Thyroid gland (tissue), 4 donors: ENCODE measurements around the gene OSBPL5. TPM values are rescaled to one million over a fixed set of nuclear protein-coding genes. Genes with fewer than 3 reads are reported as not detected.

ENCODE experiments used
- DNase-seq, 2 donors: peaks; one replicate each; pipeline ENCODE4 v3.0.0-alpha.2; 2019
- H3K27ac ChIP-seq, 3 donors: fragments of 200-600 bp; sonication (generic); 1 replicate in 2 of 3; 2 replicates in 1 of 3; pipeline ENCODE4 v1.5.1; 2016 to 2019; ENCODE audit warnings: mild to moderate bottlenecking in 1 of 3, moderate library complexity in 1 of 3
- H3K27me3 ChIP-seq: fragments of 200-600 bp; sonication (generic); one replicate; pipeline ENCODE4 v1.5.1; 2019
- H3K36me3 ChIP-seq, 2 donors: fragments of 200-600 bp; sonication (generic); one replicate each; pipeline ENCODE4 v1.5.1; 2016 to 2019
- H3K4me1 ChIP-seq, 2 donors: fragments of 200-600 bp; sonication (generic); one replicate each; pipeline ENCODE4 v1.5.1; 2017 to 2019
- H3K4me3 ChIP-seq, 3 donors: fragments of 200-600 bp; sonication (generic); replicated peaks in 1 of 3; 1 replicate in 2 of 3; 2 replicates in 1 of 3; pipeline ENCODE4 v1.5.1; 2016; ENCODE audit warnings: mild to moderate bottlenecking in 1 of 3
- H3K9me3 ChIP-seq: fragments of 200-600 bp; sonication (generic); one replicate; pipeline ENCODE4 v1.5.1; 2017
- POLR2A ChIP-seq, 2 donors: fragments of 450-650 bp; IDR thresholded peaks; one replicate each; pipeline ENCODE4 v1.6.1; 2017; ENCODE audit warnings: antibody characterized with exemption in 2 of 2, mild to moderate bottlenecking in 2 of 2, moderate library complexity in 1 of 2
- WGBS, 2 donors: methylation state at CpG; one replicate each; pipeline ENCODE4 v1.1.5; 2017; 5-methylcytosine and 5-hydroxymethylcytosine counted together
- intact Hi-C: fragments of 100-400 bp; cut with DNase I; formaldehyde crosslinking; loops from one replicate; pipeline ENCODE4 v1.15.1; 2023
- total RNA-seq, 4 donors: library from RNA; depleted of rRNA; stranded (reverse); fragments of >200 nt; gene quantifications; one replicate each; pipeline ENCODE4 v1.2.3, GENCODE V29; 2016
- TF ChIP-seq, protein P1 (sequence below), 6 experiments: fragments of 200-600 bp in 3 of 6; fragments of 450-650 bp in 3 of 6; sonication (generic) in 3 of 6; IDR thresholded peaks; one replicate each; pipeline ENCODE4 v1.5.1; 2016 to 2019; ENCODE audit warnings: antibody characterized with exemption in 6 of 6, mild to moderate bottlenecking in 2 of 6, inconsistent platforms in 1 of 6, moderate library complexity in 1 of 6

Gene OSBPL5
- total RNA-seq, 4 donors from 2014 or later, result 24.2 to 46.7 (median 34.4) TPM

DNA sequence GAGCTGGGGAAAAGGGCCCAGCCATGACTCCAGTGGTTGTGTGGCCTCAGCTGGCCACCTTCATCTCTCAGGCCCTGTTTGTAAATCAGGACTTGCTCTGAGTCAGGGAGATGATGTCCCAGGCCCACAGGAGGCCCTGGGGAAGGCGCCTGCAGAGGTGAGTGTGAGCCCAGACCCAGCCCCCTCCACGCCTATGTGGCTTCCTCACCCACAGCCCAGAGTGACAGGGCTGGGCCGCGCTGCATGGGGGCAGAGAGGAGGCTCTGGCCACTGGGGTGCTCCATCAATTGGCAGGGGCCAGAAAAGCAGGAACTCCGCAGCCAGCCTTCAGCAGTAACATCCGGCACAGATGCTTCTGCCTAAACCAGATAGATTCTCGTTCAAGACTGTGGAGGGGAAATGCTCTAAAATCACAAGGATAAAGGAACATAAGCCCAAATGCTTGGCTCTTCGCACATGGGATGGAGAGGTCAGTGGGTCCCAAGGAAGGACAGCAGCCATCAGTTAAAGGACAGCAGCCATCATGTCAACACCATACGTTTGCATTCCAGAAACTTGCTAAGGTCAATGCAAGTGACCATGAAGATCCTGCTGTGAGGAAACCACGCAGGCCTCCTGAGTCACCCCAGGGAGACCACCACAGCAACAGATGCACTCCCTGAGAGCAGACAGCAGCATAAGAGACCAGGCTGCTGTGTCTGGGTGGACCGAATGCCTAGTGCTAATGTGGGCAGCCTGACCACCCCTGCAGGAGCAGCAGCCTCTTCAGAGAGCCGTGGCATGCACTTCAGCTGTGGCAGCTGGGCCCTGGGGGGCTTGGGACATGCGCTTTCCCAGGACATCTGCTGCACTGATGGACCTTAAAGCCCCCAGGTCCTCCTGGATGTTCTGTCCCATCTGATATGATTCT, 28.3 kb downstream of the OSBPL5 start:
- Histone ChIP-seq H3K4me1 (no peaks in the 10 kb centered on the region), H3K36me3 (no peaks in the 10 kb centered on the region), H3K27me3 (no peaks in the 10 kb centered on the region), H3K4me3 (no peak overlapping the region), H3K27ac (no peak overlapping the region), H3K9me3 (no peaks in the 10 kb centered on the region)
- DNase-seq, result no peak
- intact Hi-C loops, result no loop called here
- WGBS, 2 donors, result 94 to 96% methylated on average over 9 to 13 of the region's 13 CpGs
- TF ChIP-seq POLR2A (IDR thresholded peaks at IDR 0.05), result no peak
- TF ChIP-seq, protein P1, sequence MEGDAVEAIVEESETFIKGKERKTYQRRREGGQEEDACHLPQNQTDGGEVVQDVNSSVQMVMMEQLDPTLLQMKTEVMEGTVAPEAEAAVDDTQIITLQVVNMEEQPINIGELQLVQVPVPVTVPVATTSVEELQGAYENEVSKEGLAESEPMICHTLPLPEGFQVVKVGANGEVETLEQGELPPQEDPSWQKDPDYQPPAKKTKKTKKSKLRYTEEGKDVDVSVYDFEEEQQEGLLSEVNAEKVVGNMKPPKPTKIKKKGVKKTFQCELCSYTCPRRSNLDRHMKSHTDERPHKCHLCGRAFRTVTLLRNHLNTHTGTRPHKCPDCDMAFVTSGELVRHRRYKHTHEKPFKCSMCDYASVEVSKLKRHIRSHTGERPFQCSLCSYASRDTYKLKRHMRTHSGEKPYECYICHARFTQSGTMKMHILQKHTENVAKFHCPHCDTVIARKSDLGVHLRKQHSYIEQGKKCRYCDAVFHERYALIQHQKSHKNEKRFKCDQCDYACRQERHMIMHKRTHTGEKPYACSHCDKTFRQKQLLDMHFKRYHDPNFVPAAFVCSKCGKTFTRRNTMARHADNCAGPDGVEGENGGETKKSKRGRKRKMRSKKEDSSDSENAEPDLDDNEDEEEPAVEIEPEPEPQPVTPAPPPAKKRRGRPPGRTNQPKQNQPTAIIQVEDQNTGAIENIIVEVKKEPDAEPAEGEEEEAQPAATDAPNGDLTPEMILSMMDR (IDR thresholded peaks at IDR 0.05), result no peak

DNA sequence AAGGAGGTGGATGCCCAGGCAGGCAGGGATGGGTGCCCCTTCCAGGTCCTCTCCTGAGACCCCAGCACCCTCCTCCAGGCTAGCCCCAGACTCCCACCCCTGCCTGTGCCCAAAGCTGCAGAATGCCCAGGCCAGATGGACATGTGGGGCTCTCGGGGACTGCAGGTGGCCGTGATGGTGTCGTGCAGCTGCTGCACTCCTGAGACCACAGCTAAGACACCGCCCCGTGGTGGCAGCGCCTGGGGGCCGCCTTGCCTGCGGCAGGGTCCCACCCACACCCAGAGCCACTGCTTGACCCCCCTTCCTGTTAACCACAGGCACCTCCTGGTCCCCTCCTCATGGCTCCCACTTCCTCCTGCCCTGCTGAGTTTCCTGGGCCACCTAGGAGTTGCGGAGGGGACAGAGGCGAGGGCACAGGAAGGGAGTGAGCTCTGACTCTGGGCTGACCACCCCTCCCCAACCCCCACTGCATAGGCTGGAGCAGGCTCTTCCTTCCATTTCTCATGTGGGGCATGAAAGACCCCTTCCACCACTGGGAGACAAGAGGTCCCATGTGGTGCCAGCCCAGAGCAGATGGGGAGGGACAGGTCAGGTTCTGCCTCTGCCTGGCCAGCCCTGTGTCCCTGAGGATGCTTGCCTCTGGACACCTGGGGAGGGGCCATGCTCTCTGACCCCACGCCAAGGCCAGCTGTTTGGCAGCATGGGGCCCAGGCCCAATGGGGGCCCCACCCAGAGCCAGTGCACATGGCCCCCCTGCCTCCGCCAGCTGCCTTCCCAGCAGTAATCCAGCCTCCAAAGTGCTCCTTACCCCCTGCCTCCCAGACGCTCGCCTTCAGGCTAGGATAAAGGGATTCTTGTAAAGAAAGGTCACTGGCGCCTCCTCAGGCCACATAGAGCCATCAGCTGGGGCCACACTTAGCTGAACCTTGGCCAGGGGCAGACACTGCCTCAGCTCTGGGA, 29.3 kb downstream of the OSBPL5 start:
- H3K27ac ChIP-seq, result no peak overlapping the region
- intact Hi-C loops, result no loop called here
- no peaks in the 10 kb centered on the region for H3K27me3 ChIP-seq
- WGBS, 2 donors, result 83 to 94% methylated on average over 6 to 8 of the region's 15 CpGs
- DNase-seq, result no peak
- no peak overlapping the region for H3K4me3 ChIP-seq
- no peaks in the 10 kb centered on the region for H3K9me3 ChIP-seq
- no peaks in the 10 kb centered on the region for H3K36me3 ChIP-seq
- TF ChIP-seq, protein P1 (IDR thresholded peaks at IDR 0.05), result no peak
- no peak for TF ChIP-seq POLR2A (IDR thresholded peaks at IDR 0.05)
- peaks cover 0 to 2% of the 10 kb centered on the region in 2 donors for H3K4me1 ChIP-seq

DNA sequence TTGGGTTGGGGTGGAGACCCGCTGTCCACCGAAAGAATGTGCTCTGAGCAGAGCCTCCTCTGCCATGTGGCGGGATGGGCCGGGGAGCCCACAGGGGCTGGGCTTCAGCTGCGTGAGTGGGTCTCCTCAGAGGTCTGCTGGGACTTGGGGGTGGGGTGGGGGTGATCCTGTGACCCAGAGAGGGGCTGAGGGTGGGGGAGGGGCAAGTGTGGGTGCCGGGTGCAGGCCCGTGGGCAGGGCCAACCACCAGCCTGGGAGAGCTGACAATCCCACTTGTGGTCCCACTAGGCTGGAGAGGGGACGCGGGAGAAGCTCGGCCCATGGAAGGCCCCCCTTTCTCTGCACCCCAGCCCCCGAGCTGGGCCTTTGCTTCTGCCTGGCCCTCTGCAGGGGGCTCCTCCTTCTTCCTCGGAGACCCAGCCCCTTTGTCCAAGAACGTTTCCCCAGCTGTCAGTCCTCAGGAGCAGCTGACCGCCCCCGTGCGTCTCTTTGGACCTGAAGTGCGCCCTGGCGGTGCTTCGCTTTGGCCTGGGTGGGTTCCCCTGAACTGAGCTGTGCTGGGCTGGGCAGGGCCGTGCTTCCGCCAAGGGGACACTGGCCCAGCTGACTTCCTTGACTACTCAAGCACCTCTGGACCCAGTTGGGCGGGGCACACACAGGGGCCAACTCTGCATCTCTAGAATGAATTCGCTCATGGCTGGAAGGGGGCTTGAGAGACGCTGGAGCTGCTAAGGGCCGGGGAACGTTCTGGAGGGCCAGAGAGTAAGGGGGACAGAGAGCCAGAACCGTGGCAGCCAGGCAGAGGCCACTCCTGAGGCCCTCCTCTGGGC, 30.2 kb downstream of the OSBPL5 start:
- Histone ChIP-seq H3K27ac (no peak overlapping the region), H3K9me3 (no peaks in the 10 kb centered on the region), H3K4me3 (no peak overlapping the region), H3K27me3 (no peaks in the 10 kb centered on the region), H3K36me3 (no peaks in the 10 kb centered on the region), H3K4me1 (peaks cover 0 to 6% of the 10 kb centered on the region in 2 donors)
- no peak for DNase-seq
- intact Hi-C loops, result no loop called here
- WGBS, 2 donors, result 68 to 92% methylated on average over 11 to 22 of the region's 27 CpGs
- no peak for TF ChIP-seq POLR2A (IDR thresholded peaks at IDR 0.05)
- TF ChIP-seq, protein P1 (IDR thresholded peaks at IDR 0.05), result no peak

DNA sequence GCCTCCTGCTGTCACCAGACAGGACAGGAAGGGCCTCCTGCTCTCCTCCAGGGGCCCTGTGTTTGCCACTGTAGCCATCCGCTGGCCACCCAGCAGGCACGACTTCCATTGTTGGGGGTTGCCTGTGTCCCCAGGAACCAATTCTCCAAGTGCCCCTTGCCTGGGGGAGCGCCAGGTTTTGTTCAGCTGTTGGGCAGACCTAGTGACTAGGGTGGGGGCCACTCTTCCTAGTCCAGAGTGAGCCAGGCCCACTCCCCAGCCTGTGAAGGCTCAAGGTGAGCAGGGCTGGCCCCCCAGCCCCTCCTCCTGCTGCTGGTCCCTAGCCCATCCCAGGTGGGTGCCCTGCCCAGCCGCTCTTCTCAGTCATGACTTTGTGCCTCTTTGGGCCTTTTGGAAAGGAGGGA, 30.9 kb downstream of the OSBPL5 start:
- TF ChIP-seq POLR2A (IDR thresholded peaks at IDR 0.05), result no peak
- TF ChIP-seq, protein P1 (IDR thresholded peaks at IDR 0.05), result no peak
- H3K36me3 ChIP-seq, result no peaks in the 10 kb centered on the region
- no peaks in the 10 kb centered on the region for H3K9me3 ChIP-seq
- no peak overlapping the region for H3K4me3 ChIP-seq
- H3K27ac ChIP-seq, result no peak overlapping the region
- no peaks in the 10 kb centered on the region for H3K27me3 ChIP-seq
- DNase-seq, result no peak
- H3K4me1 ChIP-seq, result peaks cover 0 to 6% of the 10 kb centered on the region in 2 donors
- intact Hi-C loops, result no loop called here
- 78 to 84% methylated on average over 3 to 4 of the region's 4 CpGs for WGBS, 2 donors
